ENCODE data around the gene RNF4.
"Not testable (repeated sequence)": the region's sequence is repeated elsewhere in the genome, so short reads cannot be mapped to it uniquely, and the experiment has no call there.

The RNF4 gene

DNA sequence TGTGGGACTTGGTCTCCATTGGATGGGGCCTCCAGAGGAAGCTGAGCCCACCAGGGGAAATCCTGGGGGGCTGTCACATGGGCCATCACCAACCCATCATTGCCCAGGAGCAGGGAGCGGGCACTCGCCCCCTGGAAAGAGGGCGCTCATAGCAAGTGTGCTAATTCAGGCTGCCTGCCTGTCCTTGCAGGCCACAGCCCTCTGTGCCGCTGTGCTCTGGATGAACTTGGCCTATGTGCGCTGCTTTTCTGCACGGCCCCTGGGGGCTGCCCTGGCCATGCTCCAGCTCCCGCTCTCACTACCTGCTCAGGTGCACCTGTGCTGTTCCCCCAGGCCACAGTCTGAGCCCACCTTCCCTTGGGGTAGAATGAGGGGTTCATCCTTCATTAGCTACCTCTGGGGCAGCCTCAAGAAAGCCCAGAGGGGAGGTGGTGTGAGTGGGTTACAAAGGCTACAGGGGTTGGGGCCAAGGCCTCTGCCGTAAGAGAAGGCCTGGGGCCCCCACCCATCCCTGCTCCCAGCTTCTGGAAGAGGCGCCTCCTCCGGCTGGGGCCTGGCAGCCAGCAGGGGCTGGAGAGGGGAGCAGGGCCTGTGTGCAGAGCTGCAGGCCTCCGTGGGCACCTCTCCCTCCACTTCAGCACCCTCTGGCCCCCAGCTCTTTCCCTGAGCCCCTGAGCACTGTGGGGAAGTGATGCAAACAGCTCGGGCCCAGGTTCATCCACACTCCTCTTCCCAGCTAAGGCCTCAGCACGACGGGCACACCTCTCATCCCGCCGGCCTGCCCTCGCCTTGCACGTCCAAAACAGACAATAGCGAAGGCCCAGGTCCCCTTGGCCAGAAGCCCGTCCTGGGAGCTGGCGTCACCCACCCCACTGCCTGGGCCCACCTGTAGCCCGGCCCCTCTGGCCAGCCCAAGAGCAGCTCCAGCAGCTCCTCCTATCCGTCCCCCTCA lies 41.2 kb upstream of the RNF4 start:
- Histone ChIP-seq H3K27me3 (replicated peaks; ENCODE audit: control insufficient read depth, insufficient read depth, low read length, poor library complexity, severe bottlenecking) (no peaks in the 10 kb centered on the region), H3K4me3 (ENCODE audit: insufficient read depth, low read depth, low read length, poor library complexity, severe bottlenecking) (no peak overlapping the region)
- no peak for DNase-seq

DNA sequence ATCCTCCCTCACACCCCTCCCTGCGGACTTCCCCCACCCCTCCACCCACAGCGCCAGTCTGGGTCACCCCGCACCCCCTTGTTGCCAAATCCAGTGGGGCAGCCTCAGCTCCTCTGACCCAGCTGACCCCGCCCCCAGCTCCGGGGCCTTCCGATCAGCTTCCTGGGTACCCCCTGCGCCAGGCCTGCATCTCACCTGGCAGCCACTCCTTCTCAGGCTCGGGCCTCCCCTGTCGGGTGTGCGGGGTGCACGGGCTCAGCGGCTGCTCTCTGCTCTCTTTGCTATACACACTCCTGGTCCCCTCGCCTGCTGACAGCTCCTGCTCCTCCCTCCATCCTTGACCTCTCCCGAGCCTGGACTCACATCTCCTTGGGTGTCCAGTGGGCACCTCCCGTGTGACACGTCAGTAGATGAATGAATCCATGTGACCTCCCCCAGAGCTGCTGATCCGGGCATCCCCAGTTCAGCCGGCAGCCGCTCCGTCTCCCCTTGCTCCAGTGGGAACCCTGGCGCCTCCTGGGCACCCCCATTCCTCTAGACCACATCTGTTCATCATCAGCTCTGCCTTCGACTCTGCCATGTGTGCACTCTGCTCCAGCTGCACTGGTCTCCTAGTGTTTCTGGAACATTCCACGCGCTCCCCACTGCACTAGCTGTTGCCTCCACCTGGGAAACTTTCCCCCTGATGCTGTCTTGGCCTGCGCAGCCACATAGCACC lies 40.3 kb upstream of the RNF4 start:
- Histone ChIP-seq H3K4me3 (ENCODE audit: insufficient read depth, low read depth, low read length, poor library complexity, severe bottlenecking) (no peak overlapping the region), H3K9me3 (ENCODE audit: control insufficient read depth, low read length) (no peaks in the 10 kb centered on the region), H3K27me3 (replicated peaks; ENCODE audit: control insufficient read depth, insufficient read depth, low read length, poor library complexity, severe bottlenecking) (no peaks in the 10 kb centered on the region)

More for the DNA sequence above, 41.2 kb upstream of the RNF4 start:
- no peaks in the 10 kb centered on the region for H3K9me3 ChIP-seq (ENCODE audit: control insufficient read depth, low read length)
- H3K36me3 ChIP-seq (ENCODE audit: control insufficient read depth, insufficient read depth, low read length) = no peaks in the 10 kb centered on the region
- H3K27ac ChIP-seq (ENCODE audit: insufficient read depth, low read length, poor library complexity, severe bottlenecking) = no peak overlapping the region
- no peaks in the 10 kb centered on the region for H3K4me1 ChIP-seq (ENCODE audit: control insufficient read depth, insufficient read depth, low read length, poor library complexity, severe bottlenecking)

DNA sequence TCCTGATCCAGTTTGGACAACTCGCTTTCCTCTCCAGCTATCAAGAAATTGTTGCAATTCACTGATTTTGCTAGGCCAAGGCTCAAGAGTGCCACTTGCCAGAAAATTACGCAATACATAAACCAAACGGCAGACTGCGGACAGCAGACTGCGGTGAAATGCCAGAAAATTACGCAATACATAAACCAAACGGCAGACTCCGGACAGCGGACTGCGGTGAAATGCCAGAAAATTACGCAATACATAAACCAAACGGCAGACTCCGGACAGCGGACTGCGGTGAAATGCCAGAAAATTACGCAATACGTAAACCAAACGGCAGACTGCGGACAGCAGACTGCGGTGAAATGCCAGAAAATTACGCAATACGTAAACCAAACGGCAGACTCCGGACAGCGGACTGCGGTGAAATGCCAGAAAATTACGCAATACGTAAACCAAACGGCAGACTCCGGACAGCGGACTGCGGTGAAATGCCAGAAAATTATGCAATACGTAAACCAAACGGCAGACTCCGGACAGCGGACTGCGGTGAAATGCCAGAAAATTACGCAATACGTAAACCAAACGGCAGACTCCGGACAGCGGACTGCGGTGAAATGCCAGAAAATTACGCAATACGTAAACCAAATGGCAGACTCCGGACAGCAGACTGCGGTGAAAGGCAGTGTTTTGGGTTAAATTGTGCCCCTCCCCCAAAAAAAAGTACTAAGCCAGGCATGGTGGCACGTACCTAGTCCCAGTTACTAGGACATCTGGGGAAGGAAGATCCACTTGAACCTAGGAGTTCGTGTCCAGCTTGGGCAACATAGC lies 38.8 kb upstream of the RNF4 start:
- not testable (repeated sequence) for H3K36me3 ChIP-seq (ENCODE audit: control insufficient read depth, insufficient read depth, low read length); DNase-seq; H3K9me3 ChIP-seq (ENCODE audit: control insufficient read depth, low read length); H3K4me1 ChIP-seq (ENCODE audit: control insufficient read depth, insufficient read depth, low read length, poor library complexity, severe bottlenecking); H3K27ac ChIP-seq (ENCODE audit: insufficient read depth, low read length, poor library complexity, severe bottlenecking); H3K4me3 ChIP-seq (ENCODE audit: insufficient read depth, low read depth, low read length, poor library complexity, severe bottlenecking); H3K27me3 ChIP-seq (replicated peaks; ENCODE audit: control insufficient read depth, insufficient read depth, low read length, poor library complexity, severe bottlenecking)

More for the DNA sequence above, 40.3 kb upstream of the RNF4 start:
- Histone ChIP-seq H3K27ac (ENCODE audit: insufficient read depth, low read length, poor library complexity, severe bottlenecking) (no peak overlapping the region), H3K36me3 (ENCODE audit: control insufficient read depth, insufficient read depth, low read length) (no peaks in the 10 kb centered on the region), H3K4me1 (ENCODE audit: control insufficient read depth, insufficient read depth, low read length, poor library complexity, severe bottlenecking) (no peaks in the 10 kb centered on the region)
- no peak for DNase-seq

DNA sequence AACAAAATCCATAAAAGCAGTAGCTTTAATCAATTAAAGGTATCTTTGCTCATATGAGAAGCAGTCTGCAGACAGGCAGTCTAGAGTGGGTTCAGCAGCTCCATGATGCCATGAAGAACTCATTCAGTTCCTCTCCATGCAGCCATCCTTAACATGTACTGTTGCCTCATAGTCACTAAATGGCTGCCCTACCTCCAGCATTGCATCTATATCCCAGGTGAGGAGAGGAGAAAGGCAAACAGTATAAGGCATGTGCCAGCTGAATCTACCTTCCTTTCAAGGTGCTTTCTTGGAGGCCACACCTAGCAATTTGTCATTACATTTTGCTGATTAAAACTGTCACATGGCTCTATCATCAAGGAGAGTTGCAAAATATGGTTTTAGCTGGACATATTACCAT lies 36.9 kb upstream of the RNF4 start:
- no peaks in the 10 kb centered on the region for H3K4me1 ChIP-seq (ENCODE audit: control insufficient read depth, insufficient read depth, low read length, poor library complexity, severe bottlenecking)
- no peaks in the 10 kb centered on the region for H3K27me3 ChIP-seq (replicated peaks; ENCODE audit: control insufficient read depth, insufficient read depth, low read length, poor library complexity, severe bottlenecking)
- no peak overlapping the region for H3K27ac ChIP-seq (ENCODE audit: insufficient read depth, low read length, poor library complexity, severe bottlenecking)
- H3K36me3 ChIP-seq (ENCODE audit: control insufficient read depth, insufficient read depth, low read length) = no peaks in the 10 kb centered on the region
- no peak for DNase-seq
- H3K9me3 ChIP-seq (ENCODE audit: control insufficient read depth, low read length) = no peaks in the 10 kb centered on the region
- H3K4me3 ChIP-seq (ENCODE audit: insufficient read depth, low read depth, low read length, poor library complexity, severe bottlenecking) = no peak overlapping the region

DNA sequence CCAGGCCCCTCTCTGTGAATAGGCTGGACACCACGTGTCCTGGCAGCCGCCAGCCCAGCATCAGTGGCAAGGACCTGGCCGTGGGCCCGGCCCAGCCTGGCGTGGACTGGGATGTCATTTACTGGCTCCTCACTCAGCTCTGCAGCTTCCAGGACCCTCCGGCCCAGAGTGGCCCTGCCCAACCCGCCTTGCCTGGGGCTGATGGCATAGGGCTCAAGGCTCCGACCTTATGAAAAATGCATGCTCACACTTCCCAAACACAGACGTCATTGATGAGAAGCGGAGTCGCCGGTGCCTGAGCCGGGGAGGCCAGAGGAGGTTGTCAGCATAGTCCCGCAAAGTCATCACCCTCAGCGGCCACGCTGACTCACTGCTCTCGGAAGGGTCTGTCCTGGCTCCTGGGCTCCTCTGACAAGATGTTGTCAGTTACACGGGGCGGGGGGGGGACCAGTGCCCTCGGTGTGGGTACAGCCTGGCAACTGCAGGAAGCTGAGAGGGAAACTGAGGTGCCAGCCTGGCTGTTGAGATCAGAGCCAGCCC lies 35.8 kb upstream of the RNF4 start:
- DNase-seq = no peak
- no peak overlapping the region for H3K4me3 ChIP-seq (ENCODE audit: insufficient read depth, low read depth, low read length, poor library complexity, severe bottlenecking)
- no peaks in the 10 kb centered on the region for H3K9me3 ChIP-seq (ENCODE audit: control insufficient read depth, low read length)
- no peaks in the 10 kb centered on the region for H3K36me3 ChIP-seq (ENCODE audit: control insufficient read depth, insufficient read depth, low read length)
- no peaks in the 10 kb centered on the region for H3K27me3 ChIP-seq (replicated peaks; ENCODE audit: control insufficient read depth, insufficient read depth, low read length, poor library complexity, severe bottlenecking)
- no peaks in the 10 kb centered on the region for H3K4me1 ChIP-seq (ENCODE audit: control insufficient read depth, insufficient read depth, low read length, poor library complexity, severe bottlenecking)
- H3K27ac ChIP-seq (ENCODE audit: insufficient read depth, low read length, poor library complexity, severe bottlenecking) = no peak overlapping the region

DNA sequence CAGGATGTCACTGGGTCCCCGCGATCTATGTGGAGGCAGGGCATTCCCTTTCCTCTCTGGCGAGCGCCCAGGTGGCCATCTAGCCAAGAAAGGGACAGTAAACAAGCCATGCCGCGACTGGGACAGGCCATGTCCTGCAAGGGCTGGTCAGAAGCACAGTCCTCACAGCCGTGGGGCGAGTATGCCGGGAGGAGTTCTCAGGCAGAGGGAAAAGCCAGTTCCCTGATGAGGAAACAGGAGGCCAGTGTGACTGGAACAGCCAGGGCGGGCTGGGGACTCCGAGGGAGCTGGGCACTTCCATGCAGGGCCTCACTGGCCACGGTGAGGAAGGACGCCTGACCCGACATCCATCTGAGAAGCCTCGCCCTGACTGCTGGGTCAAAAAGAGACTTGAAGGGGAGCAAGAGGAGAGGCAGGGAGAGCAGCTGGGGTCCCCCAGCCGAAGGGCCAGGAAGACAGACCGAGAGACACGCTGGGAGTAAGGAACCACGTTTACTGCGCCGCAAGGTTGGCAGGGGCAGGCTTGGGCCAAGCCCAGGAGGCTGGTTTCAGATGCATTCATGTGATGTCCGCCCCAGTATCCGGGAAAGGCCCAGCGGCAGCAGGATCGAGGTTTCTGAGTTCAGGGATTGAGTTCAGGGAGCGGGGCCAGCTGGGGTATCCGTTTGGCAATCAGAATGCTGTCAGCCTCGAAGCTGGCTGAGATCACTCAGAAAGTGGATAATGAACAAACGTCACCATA lies 35.1 kb upstream of the RNF4 start:
- no peak for DNase-seq
- Histone ChIP-seq H3K27ac (ENCODE audit: insufficient read depth, low read length, poor library complexity, severe bottlenecking) (no peak overlapping the region), H3K9me3 (ENCODE audit: control insufficient read depth, low read length) (no peaks in the 10 kb centered on the region), H3K4me3 (ENCODE audit: insufficient read depth, low read depth, low read length, poor library complexity, severe bottlenecking) (no peak overlapping the region), H3K27me3 (replicated peaks; ENCODE audit: control insufficient read depth, insufficient read depth, low read length, poor library complexity, severe bottlenecking) (no peaks in the 10 kb centered on the region), H3K36me3 (ENCODE audit: control insufficient read depth, insufficient read depth, low read length) (no peaks in the 10 kb centered on the region), H3K4me1 (ENCODE audit: control insufficient read depth, insufficient read depth, low read length, poor library complexity, severe bottlenecking) (no peaks in the 10 kb centered on the region)

DNA sequence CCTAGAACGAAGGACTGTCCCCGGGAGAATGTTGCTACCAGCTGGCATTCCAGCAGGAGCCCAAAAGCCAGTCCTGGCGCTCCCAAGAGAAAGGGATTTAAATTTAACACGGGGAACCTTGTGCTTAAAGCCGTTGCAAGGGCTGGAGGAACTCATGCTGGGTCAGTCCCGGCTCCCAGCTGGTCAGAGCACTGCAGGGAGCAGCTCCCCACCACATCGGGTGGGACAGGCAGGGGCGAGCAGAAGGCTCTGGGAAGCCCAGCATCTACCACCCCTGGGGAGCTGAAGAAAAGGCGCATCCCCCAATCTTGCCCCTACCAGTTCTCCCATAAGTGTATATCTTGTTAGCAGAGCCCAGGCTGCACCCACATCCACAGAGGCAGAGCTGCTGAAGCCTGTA lies 34.5 kb upstream of the RNF4 start:
- H3K4me3 ChIP-seq (ENCODE audit: insufficient read depth, low read depth, low read length, poor library complexity, severe bottlenecking) = no peak overlapping the region
- no peaks in the 10 kb centered on the region for H3K27me3 ChIP-seq (replicated peaks; ENCODE audit: control insufficient read depth, insufficient read depth, low read length, poor library complexity, severe bottlenecking)
- no peak for DNase-seq
- H3K36me3 ChIP-seq (ENCODE audit: control insufficient read depth, insufficient read depth, low read length) = no peaks in the 10 kb centered on the region
- no peak overlapping the region for H3K27ac ChIP-seq (ENCODE audit: insufficient read depth, low read length, poor library complexity, severe bottlenecking)
- H3K4me1 ChIP-seq (ENCODE audit: control insufficient read depth, insufficient read depth, low read length, poor library complexity, severe bottlenecking) = no peaks in the 10 kb centered on the region
- no peaks in the 10 kb centered on the region for H3K9me3 ChIP-seq (ENCODE audit: control insufficient read depth, low read length)

DNA sequence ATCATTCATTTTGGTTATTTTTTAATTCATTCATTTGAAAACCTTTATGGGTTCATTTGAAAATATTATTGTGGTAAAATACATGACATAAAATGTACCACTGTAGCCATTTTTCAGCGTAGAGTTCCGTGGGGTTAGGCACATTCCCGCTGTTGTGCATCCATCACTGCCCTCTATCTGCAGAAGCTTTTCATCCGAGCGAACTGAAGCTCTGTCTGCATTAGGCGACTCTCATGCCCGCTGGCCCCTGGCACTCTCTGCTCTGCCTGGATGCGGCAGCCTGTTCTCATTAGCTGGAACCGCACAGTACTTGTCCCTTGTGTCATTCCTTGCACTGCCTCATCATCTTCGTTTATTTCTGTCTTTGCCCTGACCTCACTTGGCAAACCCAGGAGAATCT lies 32.6 kb upstream of the RNF4 start:
- DNase-seq = no peak
- Histone ChIP-seq H3K9me3 (ENCODE audit: control insufficient read depth, low read length) (no peaks in the 10 kb centered on the region), H3K27ac (ENCODE audit: insufficient read depth, low read length, poor library complexity, severe bottlenecking) (no peak overlapping the region), H3K4me3 (ENCODE audit: insufficient read depth, low read depth, low read length, poor library complexity, severe bottlenecking) (no peak overlapping the region), H3K4me1 (ENCODE audit: control insufficient read depth, insufficient read depth, low read length, poor library complexity, severe bottlenecking) (no peaks in the 10 kb centered on the region), H3K36me3 (ENCODE audit: control insufficient read depth, insufficient read depth, low read length) (no peaks in the 10 kb centered on the region), H3K27me3 (replicated peaks; ENCODE audit: control insufficient read depth, insufficient read depth, low read length, poor library complexity, severe bottlenecking) (no peaks in the 10 kb centered on the region)

DNA sequence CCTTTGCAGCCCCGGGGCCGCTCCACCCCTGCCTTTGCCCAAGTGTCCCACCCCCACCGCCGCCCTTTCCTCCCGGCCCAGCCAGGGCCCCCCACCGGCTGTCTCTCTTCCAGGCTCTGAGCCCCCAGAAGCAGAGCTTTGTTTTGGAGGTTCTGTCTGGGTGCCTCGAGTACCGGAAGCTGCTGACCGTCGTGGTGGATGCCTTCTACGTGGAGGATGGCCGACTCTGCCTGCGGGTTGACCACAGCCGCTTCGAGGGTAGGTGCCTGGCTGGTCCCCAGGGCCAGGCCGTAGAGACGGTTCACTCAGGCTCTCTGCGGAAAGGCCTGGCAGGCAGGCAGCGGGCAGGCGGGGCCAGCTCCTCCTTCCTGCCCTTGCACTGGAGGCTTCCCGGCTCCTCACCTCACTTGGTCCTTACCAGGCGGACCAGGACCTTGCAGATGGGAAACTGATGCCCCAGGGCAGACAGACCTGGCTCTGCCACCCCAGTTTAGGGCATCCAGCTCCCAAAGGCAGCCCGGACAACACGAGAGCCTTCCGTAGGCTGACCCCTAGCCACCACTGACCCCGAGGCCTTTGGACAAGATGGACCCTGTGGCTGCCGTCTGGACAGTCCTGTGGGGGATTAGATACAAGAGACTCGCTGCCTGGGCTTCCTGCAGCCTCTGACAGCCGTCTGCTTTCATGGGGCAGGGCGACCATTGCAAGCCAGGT lies 32.0 kb upstream of the RNF4 start:
- Histone ChIP-seq H3K4me1 (ENCODE audit: control insufficient read depth, insufficient read depth, low read length, poor library complexity, severe bottlenecking) (peaks cover 6% of the 10 kb centered on the region), H3K27me3 (replicated peaks; ENCODE audit: control insufficient read depth, insufficient read depth, low read length, poor library complexity, severe bottlenecking) (no peaks in the 10 kb centered on the region), H3K9me3 (ENCODE audit: control insufficient read depth, low read length) (no peaks in the 10 kb centered on the region), H3K4me3 (ENCODE audit: insufficient read depth, low read depth, low read length, poor library complexity, severe bottlenecking) (no peak overlapping the region), H3K27ac (ENCODE audit: insufficient read depth, low read length, poor library complexity, severe bottlenecking) (no peak overlapping the region), H3K36me3 (ENCODE audit: control insufficient read depth, insufficient read depth, low read length) (no peaks in the 10 kb centered on the region)
- no peak for DNase-seq

Measured in effector memory CD4-positive, alpha-beta T cell (primary cell).